Body of pancreas (tissue), 4 donors: ENCODE data around the gene ITPKC.

Experiments used
- CTCF ChIP-seq, 7 experiments: fragments of 450-650 bp in 4 of 7; fragments of 200-600 bp in 3 of 7; sonication (generic) in 3 of 7; IDR thresholded peaks; one replicate each; pipeline ENCODE4 v1.5.1; 2016 to 2019; ENCODE audit warnings: antibody characterized with exemption in 7 of 7
- POLR2A ChIP-seq, 3 donors: fragments of 450-650 bp; IDR thresholded peaks; one replicate each; pipeline ENCODE4 v1.6.1; 2016; ENCODE audit warnings: antibody characterized with exemption in 3 of 3, mild to moderate bottlenecking in 2 of 3

- TF ChIP-seq CTCF (IDR thresholded peaks at IDR 0.05), result no peak
- no peak for TF ChIP-seq POLR2A (IDR thresholded peaks at IDR 0.05)
These were observed 61.9 kb downstream of the ITPKC start for GRCh38 chr19:40778706-40779284.
